ENCODE results near the gene HIGD1C.
"Not testable (repeated sequence)": the region's sequence is repeated elsewhere in the genome, so short reads cannot be mapped to it uniquely, and the experiment has no call there.

HIGD1C gene

GRCh38 chr12:50952510-50952909 is at the start of gene HIGD1C:
TSS of gene HIGD1C (plus strand) at chr12:50952544. CDS start at chr12:50953999, 1,455 bp downstream.
- DNase-seq (ENCODE audit: low read depth, low spot score) = no peak

- not testable (repeated sequence) for DNase-seq (ENCODE audit: low read depth, low spot score)
Measured at GRCh38 chr12:50908479-50908878, 43.9 kb upstream of the HIGD1C start.

GRCh38 chr12:50912361-50912760 is 40.0 kb upstream of the HIGD1C start:
- not testable (repeated sequence) for DNase-seq (ENCODE audit: low read depth, low spot score)

- no peak for DNase-seq (ENCODE audit: low read depth, low spot score)
Measured at GRCh38 chr12:50913224-50913623, 39.1 kb upstream of the HIGD1C start.

GRCh38 chr12:50914872-50915484 is 37.4 kb upstream of the HIGD1C start:
- DNase-seq (ENCODE audit: low read depth, low spot score) = no peak

GRCh38 chr12:50916292-50916691 is 36.1 kb upstream of the HIGD1C start:
- no peak for DNase-seq (ENCODE audit: low read depth, low spot score)

GRCh38 chr12:50918584-50919316 is 33.6 kb upstream of the HIGD1C start:
- DNase-seq (ENCODE audit: low read depth, low spot score) = no peak

- DNase-seq (ENCODE audit: low read depth, low spot score) = no peak
Measured at GRCh38 chr12:50922820-50923219, 29.5 kb upstream of the HIGD1C start.

GRCh38 chr12:50923361-50924130 is 28.8 kb upstream of the HIGD1C start:
- no peak for DNase-seq (ENCODE audit: low read depth, low spot score)

GRCh38 chr12:50924131-50924438 is 28.3 kb upstream of the HIGD1C start:
- no peak for DNase-seq (ENCODE audit: low read depth, low spot score)

GRCh38 chr12:50924439-50925341 is 27.7 kb upstream of the HIGD1C start:
- no peak for DNase-seq (ENCODE audit: low read depth, low spot score)

GRCh38 chr12:50925342-50925651 is 27.0 kb upstream of the HIGD1C start:
- no peak for DNase-seq (ENCODE audit: low read depth, low spot score)

GRCh38 chr12:50925920-50926319 is 26.4 kb upstream of the HIGD1C start:
- no peak for DNase-seq (ENCODE audit: low read depth, low spot score)

- no peak for DNase-seq (ENCODE audit: low read depth, low spot score)
Measured at GRCh38 chr12:50926415-50926814, 25.9 kb upstream of the HIGD1C start.

- DNase-seq (ENCODE audit: low read depth, low spot score) = not testable (repeated sequence)
Measured at GRCh38 chr12:50926932-50927331, 25.4 kb upstream of the HIGD1C start.

GRCh38 chr12:50927356-50927755 is 25.0 kb upstream of the HIGD1C start:
- DNase-seq (ENCODE audit: low read depth, low spot score) = no peak

GRCh38 chr12:50927766-50928224 is 24.5 kb upstream of the HIGD1C start:
- no peak for DNase-seq (ENCODE audit: low read depth, low spot score)

- no peak for DNase-seq (ENCODE audit: low read depth, low spot score)
Measured at GRCh38 chr12:50928392-50928791, 24.0 kb upstream of the HIGD1C start.

GRCh38 chr12:50929831-50930230 is 22.5 kb upstream of the HIGD1C start:
- DNase-seq (ENCODE audit: low read depth, low spot score) = no peak

- not testable (repeated sequence) for DNase-seq (ENCODE audit: low read depth, low spot score)
Measured at GRCh38 chr12:50930477-50930876, 21.9 kb upstream of the HIGD1C start.

- no peak for DNase-seq (ENCODE audit: low read depth, low spot score)
Measured at GRCh38 chr12:50932787-50933280, 19.5 kb upstream of the HIGD1C start.

All from activated CD4-positive, CD25-positive, alpha-beta regulatory T cell treated with anti-CD3 and anti-CD28 coated beads, Interleukin-2, amount 50 U/mL, for 16 hours (primary cell).